ENCODE data around the gene FMN2. TPM values are rescaled to one million over a fixed set of nuclear protein-coding genes. Genes with fewer than 3 reads are reported as not detected.

The FMN2 gene
- total RNA-seq, 1 donor, result 35.0 TPM

GRCh38 chr1:240237305-240237721 is 145.6 kb downstream of the FMN2 start:
- no peak overlapping the region for H3K4me3 ChIP-seq (ENCODE audit: low read depth, low read length)
- DNase-seq (ENCODE audit: low read depth), result peak; percentile 81
- no peak for TF ChIP-seq CTCF (IDR thresholded peaks at IDR 0.05; ENCODE audit: insufficient read depth, low read depth, low read length)

GRCh38 chr1:240239309-240239708 is 147.6 kb downstream of the FMN2 start:
- H3K4me3 ChIP-seq (ENCODE audit: low read depth, low read length), result no peak overlapping the region
- no peak for DNase-seq (ENCODE audit: low read depth)
- no peak for TF ChIP-seq CTCF (IDR thresholded peaks at IDR 0.05; ENCODE audit: insufficient read depth, low read depth, low read length)

GRCh38 chr1:240241278-240241677 is 149.6 kb downstream of the FMN2 start:
- no peak for DNase-seq (ENCODE audit: low read depth)
- no peak overlapping the region for H3K4me3 ChIP-seq (ENCODE audit: low read depth, low read length)
- TF ChIP-seq CTCF (IDR thresholded peaks at IDR 0.05; ENCODE audit: insufficient read depth, low read depth, low read length), result no peak

GRCh38 chr1:240242601-240243144 is 151.0 kb downstream of the FMN2 start:
- peak; percentile 37 for DNase-seq (ENCODE audit: low read depth)
- TF ChIP-seq CTCF (IDR thresholded peaks at IDR 0.05; ENCODE audit: insufficient read depth, low read depth, low read length), result no peak
- H3K4me3 ChIP-seq (ENCODE audit: low read depth, low read length), result no peak overlapping the region

GRCh38 chr1:240244968-240245628 is 153.4 kb downstream of the FMN2 start:
- peak; percentile 62 for DNase-seq (ENCODE audit: low read depth)
- no peak overlapping the region for H3K4me3 ChIP-seq (ENCODE audit: low read depth, low read length)
- no peak for TF ChIP-seq CTCF (IDR thresholded peaks at IDR 0.05; ENCODE audit: insufficient read depth, low read depth, low read length)

- no peak for TF ChIP-seq CTCF (IDR thresholded peaks at IDR 0.05; ENCODE audit: insufficient read depth, low read depth, low read length)
- H3K4me3 ChIP-seq (ENCODE audit: low read depth, low read length), result no peak overlapping the region
- DNase-seq (ENCODE audit: low read depth), result peak; percentile 20
These were observed 153.9 kb downstream of the FMN2 start for GRCh38 chr1:240245629-240246020.

- DNase-seq (ENCODE audit: low read depth), result no peak
- TF ChIP-seq CTCF (IDR thresholded peaks at IDR 0.05; ENCODE audit: insufficient read depth, low read depth, low read length), result no peak
- H3K4me3 ChIP-seq (ENCODE audit: low read depth, low read length), result no peak overlapping the region
These were observed 156.2 kb downstream of the FMN2 start for GRCh38 chr1:240247899-240248298.

Data from fibroblast of villous mesenchyme (primary cell).